GM19395 (cell line): ENCODE results near the gene SAE1.

Experiments
- ATAC-seq: cut with Tn5 transposase; IDR thresholded peaks from one replicate; pipeline ENCODE4 v1.9.1; 2021; ENCODE audit warnings: mild to moderate bottlenecking, moderate library complexity; ENCODE audit not compliant: unreplicated experiment

The SAE1 gene

DNA sequence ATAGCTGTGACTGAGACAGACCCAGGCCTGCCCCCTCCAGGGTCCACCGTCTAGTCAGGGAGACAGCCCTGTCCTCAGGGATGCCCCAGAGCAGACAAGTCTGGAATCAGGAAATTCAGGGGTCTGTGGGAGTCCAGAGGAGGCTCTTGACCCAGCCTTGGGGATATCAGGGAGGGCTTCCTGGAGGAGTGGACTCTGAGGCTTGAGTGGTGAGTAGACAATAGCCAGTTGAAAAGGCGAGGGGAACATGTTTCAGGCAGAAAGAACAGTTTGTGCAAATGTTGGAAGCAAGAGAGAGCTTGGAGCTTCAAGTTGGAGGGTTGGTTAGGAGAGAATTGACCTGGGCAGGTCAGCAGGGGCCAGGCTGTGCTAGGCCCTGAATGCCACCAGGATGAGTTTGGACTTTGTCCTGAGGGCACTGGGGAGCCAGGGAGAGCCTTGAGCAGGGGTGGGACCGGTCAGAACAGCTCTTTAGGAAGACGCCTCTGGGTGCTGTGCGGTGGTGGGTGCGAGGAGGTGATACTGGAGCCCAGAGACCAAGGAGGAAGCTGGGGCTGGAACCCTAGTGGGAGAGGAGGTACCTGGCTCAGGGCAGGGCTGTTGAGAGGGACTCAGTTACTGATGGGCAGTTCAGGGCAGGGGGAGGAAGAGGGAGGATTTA is 128.4 kb downstream of the SAE1 start:
- no peak for ATAC-seq
